Measurements from ENCODE around the gene KNG1.
"Not testable (repeated sequence)": the region's sequence is repeated elsewhere in the genome, so short reads cannot be mapped to it uniquely, and the experiment has no call there.

The KNG1 gene

GRCh38 chr3:186694288-186695032 lies 22.7 kb upstream of the KNG1 start:
- TF ChIP-seq, protein P1, sequence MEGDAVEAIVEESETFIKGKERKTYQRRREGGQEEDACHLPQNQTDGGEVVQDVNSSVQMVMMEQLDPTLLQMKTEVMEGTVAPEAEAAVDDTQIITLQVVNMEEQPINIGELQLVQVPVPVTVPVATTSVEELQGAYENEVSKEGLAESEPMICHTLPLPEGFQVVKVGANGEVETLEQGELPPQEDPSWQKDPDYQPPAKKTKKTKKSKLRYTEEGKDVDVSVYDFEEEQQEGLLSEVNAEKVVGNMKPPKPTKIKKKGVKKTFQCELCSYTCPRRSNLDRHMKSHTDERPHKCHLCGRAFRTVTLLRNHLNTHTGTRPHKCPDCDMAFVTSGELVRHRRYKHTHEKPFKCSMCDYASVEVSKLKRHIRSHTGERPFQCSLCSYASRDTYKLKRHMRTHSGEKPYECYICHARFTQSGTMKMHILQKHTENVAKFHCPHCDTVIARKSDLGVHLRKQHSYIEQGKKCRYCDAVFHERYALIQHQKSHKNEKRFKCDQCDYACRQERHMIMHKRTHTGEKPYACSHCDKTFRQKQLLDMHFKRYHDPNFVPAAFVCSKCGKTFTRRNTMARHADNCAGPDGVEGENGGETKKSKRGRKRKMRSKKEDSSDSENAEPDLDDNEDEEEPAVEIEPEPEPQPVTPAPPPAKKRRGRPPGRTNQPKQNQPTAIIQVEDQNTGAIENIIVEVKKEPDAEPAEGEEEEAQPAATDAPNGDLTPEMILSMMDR (conservative IDR thresholded peaks at IDR 0.05): no peak
- no peak overlapping the region for H3K27ac ChIP-seq

DNA sequence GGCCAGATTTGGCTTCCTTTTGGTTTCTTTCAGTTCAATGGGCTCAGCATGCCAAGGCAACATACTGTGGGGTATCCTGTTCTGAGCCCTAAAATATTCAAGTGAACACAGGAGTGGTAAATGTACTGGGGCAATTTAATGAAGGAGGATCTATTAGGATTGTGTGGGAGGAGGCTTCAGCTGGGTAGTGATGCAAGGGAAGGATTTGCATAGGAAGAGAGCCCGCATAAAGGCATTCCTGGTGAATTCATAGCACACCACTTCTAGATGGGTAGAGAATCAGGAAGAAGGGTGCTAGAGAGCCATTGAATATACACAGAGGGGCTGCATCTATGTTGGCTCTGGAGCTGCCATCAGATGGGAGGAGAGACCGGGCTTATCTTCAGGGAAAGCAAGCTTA lies 20.6 kb upstream of the KNG1 start:
- TF ChIP-seq, protein P1 (conservative IDR thresholded peaks at IDR 0.05): no peak
- no peak overlapping the region for H3K27ac ChIP-seq

- no peak overlapping the region for H3K27ac ChIP-seq
- TF ChIP-seq, protein P1 (conservative IDR thresholded peaks at IDR 0.05): no peak
These were observed 19.6 kb upstream of the KNG1 start for GRCh38 chr3:186697510-186697909.

DNA sequence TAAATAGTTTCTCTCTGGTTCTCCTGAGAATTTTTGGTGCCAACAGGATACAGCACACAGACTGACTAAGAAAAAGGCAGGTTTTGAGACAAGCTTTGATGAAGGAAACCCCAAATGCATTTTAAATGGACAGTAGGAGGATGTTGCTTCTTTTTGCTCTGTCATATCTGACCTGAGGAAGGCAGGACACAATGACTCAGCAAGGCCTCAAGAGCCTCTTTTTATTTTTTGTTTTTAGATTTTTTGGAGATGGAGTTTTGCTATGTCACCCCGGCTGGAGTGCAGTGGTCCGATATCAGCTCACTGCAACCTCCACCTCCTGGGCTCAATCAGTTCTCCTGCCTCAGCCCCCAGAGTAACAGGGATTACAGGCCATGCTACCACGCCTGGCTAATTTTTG lies 16.9 kb upstream of the KNG1 start:
- no peak overlapping the region for H3K27ac ChIP-seq
- TF ChIP-seq, protein P1 (conservative IDR thresholded peaks at IDR 0.05): no peak

DNA sequence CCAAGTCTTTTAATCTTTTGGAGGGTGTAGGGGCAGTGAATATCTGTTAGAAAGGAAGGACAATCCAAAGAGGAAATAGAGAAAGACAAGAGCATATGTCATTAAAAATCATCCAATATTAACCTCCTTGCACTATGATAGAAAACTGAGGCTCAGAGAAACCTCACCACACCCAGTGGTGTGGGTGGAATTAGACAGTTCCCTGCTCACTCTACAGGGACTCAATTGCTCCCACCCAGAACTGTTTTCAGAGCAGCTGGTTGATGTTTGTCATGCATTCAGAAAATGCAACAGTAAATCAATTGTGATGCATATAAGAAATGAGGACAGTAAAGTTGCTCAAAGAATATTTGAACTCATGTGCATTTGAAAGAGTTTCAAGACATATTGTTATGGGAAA lies 14.7 kb upstream of the KNG1 start:
- not testable (repeated sequence) for H3K27ac ChIP-seq

DNA sequence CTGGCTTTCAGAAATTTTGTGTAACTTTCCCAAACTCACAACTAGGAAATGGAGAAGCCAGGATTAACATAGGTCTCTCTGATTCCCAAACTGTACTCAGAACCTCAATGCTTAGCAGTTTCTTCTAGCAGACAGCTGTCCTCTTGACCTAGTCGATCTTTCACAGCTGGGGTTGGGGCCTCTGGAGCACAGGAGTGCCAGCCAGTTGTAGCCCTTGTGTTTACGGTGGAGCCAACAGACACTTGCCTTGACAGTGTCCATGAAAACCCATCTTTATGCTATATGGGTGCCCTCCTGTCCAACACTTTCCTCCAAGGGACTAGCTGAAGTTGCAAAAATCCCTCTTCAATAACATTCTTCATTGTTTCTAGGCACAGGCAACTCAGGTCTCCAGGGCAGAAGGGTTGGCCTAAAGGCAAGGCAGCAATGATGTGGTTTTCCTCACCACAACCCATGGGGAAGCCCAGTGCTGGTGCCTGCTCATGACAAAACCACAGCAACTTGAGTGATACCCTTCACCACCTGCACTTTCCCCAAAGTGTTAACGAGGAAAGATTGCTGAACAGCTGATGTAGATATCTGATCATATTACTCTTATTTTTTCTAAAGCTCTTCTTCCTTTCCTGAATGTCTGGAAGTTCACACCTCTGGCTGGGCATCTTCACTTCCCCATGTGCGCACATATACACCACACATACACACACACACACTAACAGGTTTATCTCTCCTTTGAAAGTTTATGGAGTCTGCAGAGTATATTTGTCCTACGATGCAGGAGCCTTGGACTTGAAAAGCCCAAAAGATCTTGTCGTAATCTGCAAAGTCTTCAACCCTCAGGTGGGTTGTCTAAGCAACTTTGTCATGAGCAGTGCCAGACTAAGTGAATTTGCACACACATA lies 11.0 kb upstream of the KNG1 start:
- H3K27ac ChIP-seq: no peak overlapping the region

GRCh38 chr3:186708983-186709679 lies 8.0 kb upstream of the KNG1 start:
- no peak overlapping the region for H3K27ac ChIP-seq
- TF ChIP-seq, protein P1 (conservative IDR thresholded peaks at IDR 0.05): no peak

More for the DNA sequence above, 11.0 kb upstream of the KNG1 start:
- TF ChIP-seq, protein P1 (conservative IDR thresholded peaks at IDR 0.05): no peak

DNA sequence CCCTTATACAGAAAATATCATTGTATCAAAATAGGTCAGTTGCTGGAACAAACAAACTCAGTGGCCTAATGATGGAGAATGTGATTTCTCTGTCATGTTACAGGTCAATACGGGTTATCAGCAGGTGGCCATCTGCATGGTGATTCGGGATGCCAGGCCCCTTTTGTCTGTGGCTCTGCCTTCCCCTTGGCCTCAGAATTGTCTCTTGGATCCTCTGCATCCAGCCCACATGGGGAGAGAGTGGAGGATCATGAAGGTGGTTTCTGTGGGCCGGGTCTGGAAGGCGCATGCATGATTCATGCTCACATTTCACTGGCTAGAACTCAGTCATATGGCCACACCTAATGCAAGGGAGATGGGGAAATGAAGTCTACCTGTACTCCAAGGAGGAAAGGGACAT lies 6.5 kb upstream of the KNG1 start:
- H3K27ac ChIP-seq: not testable (repeated sequence)

Measured in VCaP (cell line).